ENCODE measurements around the gene CTSW.
A peak's percentile ranks its signal among the peaks of the same experiment; 100 is the strongest.

Gene CTSW

DNA sequence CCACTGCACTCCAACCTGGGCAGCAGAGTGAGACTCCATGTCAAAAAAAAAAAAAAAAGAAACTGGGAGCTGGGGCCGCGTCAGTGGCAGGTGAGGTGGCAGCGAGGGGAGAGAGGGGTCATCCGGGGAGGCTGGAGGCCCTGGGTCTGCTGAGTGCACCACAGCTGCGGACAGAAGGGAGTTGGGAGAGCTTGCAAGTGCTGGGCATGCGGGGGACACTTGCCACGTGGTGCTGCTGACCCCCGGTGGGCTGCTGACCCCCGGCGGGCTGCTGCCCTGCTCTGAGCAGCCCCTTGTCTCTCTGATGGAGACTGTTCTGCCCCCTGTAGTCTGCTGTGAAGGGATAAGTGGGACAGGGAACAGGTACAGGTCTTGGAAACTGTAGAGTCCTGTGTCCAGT lies 42.2 kb downstream of the CTSW start:
- H3K27me3 ChIP-seq (ENCODE audit: control insufficient read depth in 1 of 2, insufficient read depth in 2 of 2, low read length in 2 of 2) = no peaks in the 10 kb centered on the region
- H3K36me3 ChIP-seq (ENCODE audit: control insufficient read depth in 2 of 2, insufficient read depth in 2 of 2, low read length in 2 of 2) = peaks cover 13 to 14% of the 10 kb centered on the region in 2 donors
- H3K9ac ChIP-seq (ENCODE audit: low read length in 2 of 2) = no peak overlapping the region
- H3K4me3 ChIP-seq (ENCODE audit: low read length in 2 of 2) = no peak overlapping the region
- no peaks in the 10 kb centered on the region for H3K9me3 ChIP-seq (ENCODE audit: control insufficient read depth in 2 of 2, low read length in 2 of 2)
- peaks cover 28% of the 10 kb centered on the region for H3K4me1 ChIP-seq (ENCODE audit: control insufficient read depth, insufficient read depth, low read length)
- no peak overlapping the region for H3K27ac ChIP-seq (ENCODE audit: low read length)

DNA sequence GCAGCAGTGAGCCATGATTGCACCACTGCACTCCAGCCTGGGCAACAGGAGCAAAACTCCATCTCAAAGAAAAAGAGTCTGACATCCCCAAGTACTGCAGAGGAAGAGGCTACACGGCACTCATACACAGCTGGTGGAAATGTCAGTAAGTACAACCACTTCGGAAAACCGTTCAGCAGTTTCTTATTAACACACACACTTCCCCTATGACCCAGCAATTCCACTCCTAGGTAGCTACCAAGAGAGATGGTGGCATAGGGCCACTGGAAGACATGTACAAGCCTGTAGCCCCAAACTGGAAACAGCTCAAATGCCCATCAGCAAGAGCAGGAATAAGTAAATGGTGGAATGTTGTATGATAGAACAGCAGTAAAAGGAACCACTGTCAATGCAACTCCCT lies 42.9 kb downstream of the CTSW start:
- Histone ChIP-seq H3K9ac (ENCODE audit: low read length in 2 of 2) (no peak overlapping the region), H3K9me3 (ENCODE audit: control insufficient read depth in 2 of 2, low read length in 2 of 2) (no peaks in the 10 kb centered on the region), H3K4me3 (ENCODE audit: low read length in 2 of 2) (no peak overlapping the region), H3K36me3 (ENCODE audit: control insufficient read depth in 2 of 2, insufficient read depth in 2 of 2, low read length in 2 of 2) (peaks cover 8 to 12% of the 10 kb centered on the region in 2 donors), H3K4me1 (ENCODE audit: control insufficient read depth, insufficient read depth, low read length) (peaks cover 21% of the 10 kb centered on the region), H3K27ac (ENCODE audit: low read length) (no peak overlapping the region), H3K27me3 (ENCODE audit: control insufficient read depth in 1 of 2, insufficient read depth in 2 of 2, low read length in 2 of 2) (no peaks in the 10 kb centered on the region)

DNA sequence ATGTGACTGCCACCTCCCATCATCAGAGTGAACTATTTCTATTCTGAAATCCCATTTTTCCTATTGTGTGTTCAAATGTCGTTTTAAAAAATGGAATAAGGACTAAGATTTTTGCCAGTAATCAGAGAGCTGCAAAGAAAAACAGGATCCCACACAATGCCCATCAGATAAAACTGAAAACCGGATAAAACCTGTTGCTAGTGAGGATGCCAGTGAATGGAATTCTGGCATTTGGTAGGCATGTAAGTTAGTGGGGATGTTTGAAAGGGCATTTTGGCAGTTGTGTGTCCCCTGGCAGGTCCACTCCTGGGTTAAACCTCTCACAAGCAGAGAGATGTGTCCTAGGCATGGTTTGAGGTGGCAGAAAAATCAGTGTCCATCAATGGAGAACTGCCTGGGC lies 45.8 kb downstream of the CTSW start:
- peaks cover 6% of the 10 kb centered on the region for H3K4me1 ChIP-seq (ENCODE audit: control insufficient read depth, insufficient read depth, low read length)
- H3K36me3 ChIP-seq (ENCODE audit: control insufficient read depth in 2 of 2, insufficient read depth in 2 of 2, low read length in 2 of 2) = peaks cover 8 to 12% of the 10 kb centered on the region in 2 donors
- H3K27ac ChIP-seq (ENCODE audit: low read length) = no peak overlapping the region
- H3K9ac ChIP-seq (ENCODE audit: low read length in 2 of 2) = no peak overlapping the region
- H3K27me3 ChIP-seq (ENCODE audit: control insufficient read depth in 1 of 2, insufficient read depth in 2 of 2, low read length in 2 of 2) = no peaks in the 10 kb centered on the region
- H3K9me3 ChIP-seq (ENCODE audit: control insufficient read depth in 2 of 2, low read length in 2 of 2) = no peaks in the 10 kb centered on the region
- H3K4me3 ChIP-seq (ENCODE audit: low read length in 2 of 2) = no peak overlapping the region

DNA sequence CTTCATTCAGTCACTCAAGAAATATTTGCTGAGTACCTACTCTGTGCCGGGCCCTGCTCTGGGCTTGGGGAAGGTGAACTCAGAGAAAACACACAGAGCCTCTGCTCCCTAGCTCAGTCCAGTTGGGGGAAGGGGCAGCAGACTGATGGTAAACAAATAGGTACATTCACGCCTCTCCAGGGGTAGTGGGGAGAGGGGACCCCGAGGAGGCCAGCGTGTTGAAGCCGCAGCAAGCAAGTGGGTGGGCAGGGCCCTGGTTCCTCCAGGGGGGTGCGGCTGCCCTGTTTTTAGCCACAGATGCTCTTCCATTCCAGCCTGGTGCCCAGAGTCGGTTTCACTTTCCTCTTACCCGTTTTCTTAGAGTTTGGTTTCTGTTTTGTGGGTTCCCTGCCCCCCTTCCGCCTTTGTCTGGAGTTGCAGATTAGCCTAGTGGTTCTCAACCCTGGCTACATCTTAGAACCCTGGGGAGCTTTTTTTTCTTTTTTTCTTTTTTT lies 48.3 kb downstream of the CTSW start:
- Histone ChIP-seq H3K27ac (ENCODE audit: low read length) (no peak overlapping the region), H3K4me3 (ENCODE audit: low read length in 2 of 2) (no peak overlapping the region), H3K9ac (ENCODE audit: low read length in 2 of 2) (peak overlapping the region in 1 of 2 donors; percentile 15)

DNA sequence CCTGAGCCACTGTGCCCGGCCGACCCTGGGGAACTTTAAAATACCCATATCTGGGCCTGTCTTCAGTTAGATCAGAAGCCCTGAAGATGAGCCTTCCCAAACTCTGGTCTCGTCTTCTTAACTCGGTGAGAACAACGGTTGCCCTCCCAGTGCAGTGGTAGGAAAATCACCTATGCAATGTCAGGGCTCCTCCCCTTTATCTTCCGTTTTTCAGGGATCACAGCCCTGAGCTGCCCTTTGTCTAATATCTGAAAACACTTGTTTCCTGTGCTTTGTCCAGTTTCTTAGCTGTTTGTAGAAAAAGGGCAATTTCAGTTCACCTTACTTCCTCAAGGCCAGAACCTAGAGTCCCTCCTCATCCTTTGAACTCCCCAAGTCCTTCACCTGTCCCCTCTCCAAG lies 49.0 kb downstream of the CTSW start:
- peaks cover 0 to 2% of the 10 kb centered on the region in 2 donors for H3K27me3 ChIP-seq (ENCODE audit: control insufficient read depth in 1 of 2, insufficient read depth in 2 of 2, low read length in 2 of 2)
- H3K4me3 ChIP-seq (ENCODE audit: low read length in 2 of 2) = no peak overlapping the region
- H3K36me3 ChIP-seq (ENCODE audit: control insufficient read depth in 2 of 2, insufficient read depth in 2 of 2, low read length in 2 of 2) = no peaks in the 10 kb centered on the region
- H3K4me1 ChIP-seq (ENCODE audit: control insufficient read depth, insufficient read depth, low read length) = no peaks in the 10 kb centered on the region
- H3K9ac ChIP-seq (ENCODE audit: low read length in 2 of 2) = no peak overlapping the region
- no peaks in the 10 kb centered on the region for H3K9me3 ChIP-seq (ENCODE audit: control insufficient read depth in 2 of 2, low read length in 2 of 2)
- no peak overlapping the region for H3K27ac ChIP-seq (ENCODE audit: low read length)

More for the DNA sequence above, 48.3 kb downstream of the CTSW start:
- Histone ChIP-seq H3K9me3 (ENCODE audit: control insufficient read depth in 2 of 2, low read length in 2 of 2) (no peaks in the 10 kb centered on the region), H3K4me1 (ENCODE audit: control insufficient read depth, insufficient read depth, low read length) (no peaks in the 10 kb centered on the region), H3K27me3 (ENCODE audit: control insufficient read depth in 1 of 2, insufficient read depth in 2 of 2, low read length in 2 of 2) (no peaks in the 10 kb centered on the region), H3K36me3 (ENCODE audit: control insufficient read depth in 2 of 2, insufficient read depth in 2 of 2, low read length in 2 of 2) (peaks cover 0 to 3% of the 10 kb centered on the region in 2 donors)

DNA sequence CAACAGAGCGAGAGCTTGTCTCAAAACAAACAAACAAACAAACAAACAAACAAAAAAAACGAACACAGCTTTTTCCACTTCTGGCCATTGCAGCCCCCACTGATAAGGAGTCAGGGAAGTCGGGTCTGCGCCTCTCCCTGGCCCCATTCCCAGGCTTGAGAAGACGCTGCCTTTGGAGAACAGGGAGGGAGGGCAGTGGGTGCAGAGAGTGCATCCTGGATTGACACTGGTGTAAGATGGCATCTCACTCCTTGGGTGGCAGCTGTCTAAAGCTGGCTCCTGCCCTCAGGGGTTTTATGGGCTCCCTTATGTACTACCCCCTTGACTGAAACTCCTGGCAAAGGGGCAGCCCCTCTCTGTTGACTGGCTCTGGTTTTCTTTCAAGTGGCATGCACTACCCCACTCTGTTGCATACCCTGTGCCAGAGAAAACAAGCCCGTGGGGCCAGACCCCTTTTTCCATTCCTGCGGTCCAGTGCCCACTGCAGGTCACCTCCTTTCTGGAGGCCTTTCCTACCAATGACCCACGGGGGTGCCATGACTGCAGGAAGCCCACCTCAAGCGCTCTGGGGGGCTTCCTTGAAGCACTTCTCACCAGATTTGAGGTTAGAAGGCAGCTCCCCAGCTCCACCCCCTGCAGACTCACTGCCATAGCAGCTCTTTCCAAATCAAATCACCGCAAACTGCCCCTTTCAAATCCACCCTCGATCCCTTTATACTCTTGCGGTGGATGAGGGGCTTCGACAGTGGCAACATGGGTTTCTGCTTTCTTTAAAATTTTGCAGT lies 52.3 kb downstream of the CTSW start:
- Histone ChIP-seq H3K27ac (ENCODE audit: low read length) (no peak overlapping the region), H3K9me3 (ENCODE audit: control insufficient read depth in 2 of 2, low read length in 2 of 2) (no peaks in the 10 kb centered on the region), H3K36me3 (ENCODE audit: control insufficient read depth in 2 of 2, insufficient read depth in 2 of 2, low read length in 2 of 2) (no peaks in the 10 kb centered on the region), H3K27me3 (ENCODE audit: control insufficient read depth in 1 of 2, insufficient read depth in 2 of 2, low read length in 2 of 2) (peaks cover 0 to 2% of the 10 kb centered on the region in 2 donors), H3K4me3 (ENCODE audit: low read length in 2 of 2) (no peak overlapping the region), H3K9ac (ENCODE audit: low read length in 2 of 2) (no peak overlapping the region), H3K4me1 (ENCODE audit: control insufficient read depth, insufficient read depth, low read length) (no peaks in the 10 kb centered on the region)

DNA sequence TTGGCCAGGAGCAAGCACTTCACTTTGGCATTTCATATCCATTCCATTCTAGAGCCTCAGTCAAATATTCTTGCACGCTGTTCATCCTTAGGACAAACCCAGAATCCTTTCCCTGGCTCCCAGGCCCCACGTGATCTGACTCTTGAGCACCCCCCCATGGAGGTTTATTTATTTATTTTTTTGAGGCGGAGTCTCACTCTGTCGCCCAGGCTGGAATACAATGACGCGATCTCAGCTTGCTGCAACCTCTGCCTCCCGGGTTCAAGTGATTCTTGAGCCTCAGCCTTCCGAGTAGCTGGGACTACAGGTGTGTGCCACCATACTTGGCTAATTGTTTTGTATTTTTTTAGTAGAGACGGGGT lies 52.9 kb downstream of the CTSW start:
- H3K27me3 ChIP-seq (ENCODE audit: control insufficient read depth in 1 of 2, insufficient read depth in 2 of 2, low read length in 2 of 2) = peaks cover 0 to 2% of the 10 kb centered on the region in 2 donors
- no peak overlapping the region for H3K9ac ChIP-seq (ENCODE audit: low read length in 2 of 2)
- no peak overlapping the region for H3K4me3 ChIP-seq (ENCODE audit: low read length in 2 of 2)
- no peak overlapping the region for H3K27ac ChIP-seq (ENCODE audit: low read length)
- H3K9me3 ChIP-seq (ENCODE audit: control insufficient read depth in 2 of 2, low read length in 2 of 2) = no peaks in the 10 kb centered on the region
- H3K36me3 ChIP-seq (ENCODE audit: control insufficient read depth in 2 of 2, insufficient read depth in 2 of 2, low read length in 2 of 2) = no peaks in the 10 kb centered on the region
- no peaks in the 10 kb centered on the region for H3K4me1 ChIP-seq (ENCODE audit: control insufficient read depth, insufficient read depth, low read length)
